ENCODE results near the gene LCP2.

- TF ChIP-seq, protein P1, sequence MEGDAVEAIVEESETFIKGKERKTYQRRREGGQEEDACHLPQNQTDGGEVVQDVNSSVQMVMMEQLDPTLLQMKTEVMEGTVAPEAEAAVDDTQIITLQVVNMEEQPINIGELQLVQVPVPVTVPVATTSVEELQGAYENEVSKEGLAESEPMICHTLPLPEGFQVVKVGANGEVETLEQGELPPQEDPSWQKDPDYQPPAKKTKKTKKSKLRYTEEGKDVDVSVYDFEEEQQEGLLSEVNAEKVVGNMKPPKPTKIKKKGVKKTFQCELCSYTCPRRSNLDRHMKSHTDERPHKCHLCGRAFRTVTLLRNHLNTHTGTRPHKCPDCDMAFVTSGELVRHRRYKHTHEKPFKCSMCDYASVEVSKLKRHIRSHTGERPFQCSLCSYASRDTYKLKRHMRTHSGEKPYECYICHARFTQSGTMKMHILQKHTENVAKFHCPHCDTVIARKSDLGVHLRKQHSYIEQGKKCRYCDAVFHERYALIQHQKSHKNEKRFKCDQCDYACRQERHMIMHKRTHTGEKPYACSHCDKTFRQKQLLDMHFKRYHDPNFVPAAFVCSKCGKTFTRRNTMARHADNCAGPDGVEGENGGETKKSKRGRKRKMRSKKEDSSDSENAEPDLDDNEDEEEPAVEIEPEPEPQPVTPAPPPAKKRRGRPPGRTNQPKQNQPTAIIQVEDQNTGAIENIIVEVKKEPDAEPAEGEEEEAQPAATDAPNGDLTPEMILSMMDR (IDR thresholded peaks at IDR 0.05) = no peak
- no peak for TF ChIP-seq POLR2A (IDR thresholded peaks at IDR 0.05)
Observed at GRCh38 chr5:170262061-170263045, 35.2 kb downstream of the LCP2 start.
